Measurements from ENCODE around the gene FAM234B. TPM values are rescaled to one million over a fixed set of nuclear protein-coding genes. Genes with fewer than 3 reads are reported as not detected.

Gene FAM234B
- total RNA-seq, 1 experiment from 2014 or later = 2.7 TPM

- no peak overlapping the region for H3K27ac Mint-ChIP-seq (ENCODE audit: unreplicated experiment)
- no peaks in the 10 kb centered on the region for H3K27me3 Mint-ChIP-seq (ENCODE audit: unreplicated experiment)
- BruUV-seq (replicated peaks) = no TSS peak
- H3K4me1 Mint-ChIP-seq (ENCODE audit: low read depth, unreplicated experiment) = peaks cover 17% of the 10 kb centered on the region
- intact Hi-C loops (cut with micrococcal nuclease; ENCODE audit: unreplicated experiment) = no loop called here
- CTCF ChIA-PET = interaction anchor here (0.7 kb wide), 1 partner anchor 91 kb away, joined by 3 read pairs; the partner anchor contains the start of gene EMP1
- DNase-seq = no peak
- H3K9me3 Mint-ChIP-seq (ENCODE audit: low read depth, unreplicated experiment) = no peaks in the 10 kb centered on the region
- H3K4me3 Mint-ChIP-seq (ENCODE audit: low read depth, unreplicated experiment) = no peak overlapping the region
- peaks cover 11% of the 10 kb centered on the region for H3K36me3 Mint-ChIP-seq (ENCODE audit: insufficient read depth, unreplicated experiment)
- TF ChIP-seq CTCF (IDR thresholded peaks at IDR 0.05; ENCODE audit: unreplicated experiment) = no peak
Observed at GRCh38 chr12:13105781-13106180, 61.6 kb downstream of the FAM234B start.

DNA sequence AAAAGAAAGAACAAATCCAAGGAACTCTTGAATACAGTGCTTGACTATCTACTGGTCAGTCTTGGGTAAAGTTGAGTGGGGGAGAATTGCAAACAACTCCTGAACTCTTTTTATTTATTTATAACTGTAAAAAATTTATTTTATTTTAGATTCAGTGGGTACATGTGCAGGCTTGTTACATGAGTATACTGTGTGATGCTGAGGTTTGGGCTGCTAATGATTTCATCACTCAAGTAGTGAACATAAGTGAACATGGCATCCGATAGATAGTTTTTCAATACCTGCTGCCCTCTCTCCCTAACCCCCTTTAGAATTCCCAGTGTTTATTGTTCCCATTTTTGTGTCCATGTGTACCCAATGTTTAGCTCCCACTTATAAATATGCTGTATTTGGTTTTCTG, 62.5 kb downstream of the FAM234B start:
- no TSS peak for BruUV-seq (replicated peaks)
- Mint-ChIP-seq H3K4me1 (ENCODE audit: low read depth, unreplicated experiment) (peaks cover 15% of the 10 kb centered on the region), H3K27me3 (ENCODE audit: unreplicated experiment) (no peaks in the 10 kb centered on the region), H3K36me3 (ENCODE audit: insufficient read depth, unreplicated experiment) (peaks cover 4% of the 10 kb centered on the region), H3K9me3 (ENCODE audit: low read depth, unreplicated experiment) (no peaks in the 10 kb centered on the region), H3K27ac (ENCODE audit: unreplicated experiment) (no peak overlapping the region), H3K4me3 (ENCODE audit: low read depth, unreplicated experiment) (no peak overlapping the region)
- intact Hi-C loops (cut with micrococcal nuclease; ENCODE audit: unreplicated experiment) = no loop called here
- TF ChIP-seq CTCF (IDR thresholded peaks at IDR 0.05; ENCODE audit: unreplicated experiment) = no peak
- CTCF ChIA-PET = no interaction called here
- no peak for DNase-seq

- no peak for DNase-seq
- Mint-ChIP-seq H3K36me3 (ENCODE audit: insufficient read depth, unreplicated experiment) (no peaks in the 10 kb centered on the region), H3K9me3 (ENCODE audit: low read depth, unreplicated experiment) (no peaks in the 10 kb centered on the region), H3K4me3 (ENCODE audit: low read depth, unreplicated experiment) (no peak overlapping the region), H3K27ac (ENCODE audit: unreplicated experiment) (no peak overlapping the region), H3K4me1 (ENCODE audit: low read depth, unreplicated experiment) (peaks cover 9% of the 10 kb centered on the region), H3K27me3 (ENCODE audit: unreplicated experiment) (peaks cover 7% of the 10 kb centered on the region)
- no peak for TF ChIP-seq CTCF (IDR thresholded peaks at IDR 0.05; ENCODE audit: unreplicated experiment)
- CTCF ChIA-PET = no interaction called here
- no TSS peak for BruUV-seq (replicated peaks)
- intact Hi-C loops (cut with micrococcal nuclease; ENCODE audit: unreplicated experiment) = no loop called here
Observed at GRCh38 chr12:13112968-13113367, 68.8 kb downstream of the FAM234B start.

DNA sequence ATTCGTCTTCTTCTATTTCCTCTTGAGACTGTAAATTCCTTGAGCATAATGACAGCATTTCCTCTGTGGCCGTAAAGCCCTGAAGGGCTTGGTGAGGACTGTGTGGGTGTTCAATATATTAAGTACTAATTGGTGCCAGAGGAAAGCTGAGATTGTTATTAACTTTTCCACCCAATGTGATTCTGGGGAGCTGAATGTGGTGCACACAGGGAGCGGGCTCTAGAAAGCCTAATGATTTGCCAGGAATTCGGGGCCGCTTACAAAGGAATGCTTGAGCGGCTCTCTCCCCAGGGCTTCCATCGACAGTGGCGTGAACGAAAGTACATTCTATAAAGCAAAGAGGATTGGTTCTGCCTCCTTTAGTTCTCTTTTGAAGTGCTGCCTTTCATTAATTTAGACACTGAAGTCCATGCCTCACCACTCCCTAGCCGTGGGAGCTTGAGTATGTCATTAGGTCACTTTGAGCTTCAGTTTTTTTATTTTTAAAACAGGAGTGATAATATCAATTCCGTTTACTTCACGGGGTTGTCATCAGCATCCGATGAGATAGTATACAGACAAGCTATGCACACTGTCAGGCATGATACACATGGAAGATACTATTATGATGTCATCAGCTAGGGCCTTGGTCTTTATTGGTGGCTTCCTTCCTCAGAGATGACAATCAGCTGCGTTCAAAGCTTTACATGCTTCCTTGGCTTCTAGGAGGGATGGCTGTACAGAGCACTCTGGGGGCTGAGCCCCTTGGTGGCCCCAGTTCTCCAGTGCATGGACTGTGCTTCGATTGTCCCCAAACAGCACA, 70.3 kb downstream of the FAM234B start:
- H3K27ac Mint-ChIP-seq (ENCODE audit: unreplicated experiment) = no peak overlapping the region

More for the DNA sequence above, 70.3 kb downstream of the FAM234B start:
- CTCF ChIA-PET = interaction anchor here (0.6 kb wide), 1 partner anchor 1353 kb away, joined by 5 read pairs; no protein-coding TSS in a partner anchor
- BruUV-seq (replicated peaks) = no TSS peak
- H3K36me3 Mint-ChIP-seq (ENCODE audit: insufficient read depth, unreplicated experiment) = no peaks in the 10 kb centered on the region
- intact Hi-C loops (cut with micrococcal nuclease; ENCODE audit: unreplicated experiment) = no loop called here
- no peak overlapping the region for H3K4me3 Mint-ChIP-seq (ENCODE audit: low read depth, unreplicated experiment)
- peaks cover 19% of the 10 kb centered on the region for H3K4me1 Mint-ChIP-seq (ENCODE audit: low read depth, unreplicated experiment)
- no peak for TF ChIP-seq CTCF (IDR thresholded peaks at IDR 0.05; ENCODE audit: unreplicated experiment)
- peaks cover 7% of the 10 kb centered on the region for H3K27me3 Mint-ChIP-seq (ENCODE audit: unreplicated experiment)
- no peak for DNase-seq
- H3K9me3 Mint-ChIP-seq (ENCODE audit: low read depth, unreplicated experiment) = no peaks in the 10 kb centered on the region
